Lower leg skin (tissue), 4 donors: ENCODE measurements around the gene ANKRD66. TPM values are rescaled to one million over a fixed set of nuclear protein-coding genes. Genes with fewer than 3 reads are reported as not detected.
"Not testable (repeated sequence)": the region's sequence is repeated elsewhere in the genome, so short reads cannot be mapped to it uniquely, and the experiment has no call there.

Experiments
- DNase-seq, 2 donors: peaks; one replicate each; pipeline ENCODE4 v3.0.0-alpha.2; 2019; ENCODE audit warnings: low spot score in 2 of 2
- H3K4me3 ChIP-seq: fragments of 200-600 bp; sonication (generic); 2 replicates; pipeline ENCODE4 v1.5.1; 2017; ENCODE audit warnings: mild to moderate bottlenecking, low read depth; ENCODE audit not compliant: poor library complexity, severe bottlenecking
- POLR2A ChIP-seq, 2 donors: fragments of 450-650 bp; IDR thresholded peaks; one replicate each; pipeline ENCODE4 v1.6.1; 2016 to 2017; ENCODE audit warnings: antibody characterized with exemption in 2 of 2, mild to moderate bottlenecking in 1 of 2, moderate library complexity in 1 of 2
- WGBS, 2 donors: methylation state at CpG; one replicate each; pipeline ENCODE4 v1.1.5; 2018; 5-methylcytosine and 5-hydroxymethylcytosine counted together
- intact Hi-C: fragments of 100-400 bp; cut with DNase I; formaldehyde crosslinking; loops from one replicate; pipeline ENCODE4 v1.15.0; 2023; ENCODE audit warnings: low total_unique reads
- total RNA-seq, 4 donors: library from RNA; depleted of rRNA; stranded (reverse); fragments of >200 nt; gene quantifications; one replicate each; pipeline ENCODE4 v1.1.0, GENCODE V29; 2016
- TF ChIP-seq, protein P1 (sequence below), 3 donors: fragments of 450-650 bp; IDR thresholded peaks; one replicate each; pipeline ENCODE4 v1.5.1; 2016; ENCODE audit warnings: antibody characterized with exemption in 3 of 3, mild to moderate bottlenecking in 3 of 3, moderate library complexity in 2 of 3

Gene ANKRD66
- total RNA-seq, 4 donors from 2014 or later = not detected

DNA sequence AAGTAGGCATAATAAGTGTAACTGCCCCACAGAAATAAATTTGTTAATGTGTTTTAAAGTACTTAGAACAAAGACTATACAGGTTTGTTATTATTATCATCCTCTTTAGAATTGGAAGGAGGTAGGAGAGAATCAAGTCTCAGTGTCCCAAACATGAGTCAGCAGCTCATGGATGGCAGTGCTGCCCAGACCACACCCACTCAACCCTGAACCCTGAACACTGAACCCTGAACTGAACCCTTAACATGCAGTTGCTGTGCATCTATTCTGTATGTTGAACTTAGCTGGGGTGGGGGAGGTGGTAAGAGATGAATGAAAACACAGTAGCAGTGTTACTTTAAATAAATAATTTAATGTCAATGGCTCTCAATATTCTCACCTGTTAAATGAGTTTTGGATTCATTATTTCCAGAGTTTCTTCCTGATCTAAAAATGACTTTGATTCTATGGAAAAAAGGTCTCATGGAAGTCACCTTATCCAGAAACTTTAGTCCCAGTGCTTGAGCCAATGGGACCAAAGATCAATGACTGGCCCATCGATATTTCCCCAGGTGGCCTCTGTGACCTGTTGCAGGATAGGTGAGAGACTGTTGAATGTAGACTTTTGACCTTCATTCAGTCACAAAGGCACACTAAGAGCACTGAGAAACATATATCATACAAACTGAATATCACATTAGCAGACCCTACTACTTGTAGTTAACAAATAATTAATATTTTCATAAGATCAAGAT, 3.1 kb upstream of the ANKRD66 start:
- no peak for DNase-seq
- H3K4me3 ChIP-seq = no peak overlapping the region
- intact Hi-C loops = no loop called here
- no peak for TF ChIP-seq POLR2A (IDR thresholded peaks at IDR 0.05)
- TF ChIP-seq, protein P1, sequence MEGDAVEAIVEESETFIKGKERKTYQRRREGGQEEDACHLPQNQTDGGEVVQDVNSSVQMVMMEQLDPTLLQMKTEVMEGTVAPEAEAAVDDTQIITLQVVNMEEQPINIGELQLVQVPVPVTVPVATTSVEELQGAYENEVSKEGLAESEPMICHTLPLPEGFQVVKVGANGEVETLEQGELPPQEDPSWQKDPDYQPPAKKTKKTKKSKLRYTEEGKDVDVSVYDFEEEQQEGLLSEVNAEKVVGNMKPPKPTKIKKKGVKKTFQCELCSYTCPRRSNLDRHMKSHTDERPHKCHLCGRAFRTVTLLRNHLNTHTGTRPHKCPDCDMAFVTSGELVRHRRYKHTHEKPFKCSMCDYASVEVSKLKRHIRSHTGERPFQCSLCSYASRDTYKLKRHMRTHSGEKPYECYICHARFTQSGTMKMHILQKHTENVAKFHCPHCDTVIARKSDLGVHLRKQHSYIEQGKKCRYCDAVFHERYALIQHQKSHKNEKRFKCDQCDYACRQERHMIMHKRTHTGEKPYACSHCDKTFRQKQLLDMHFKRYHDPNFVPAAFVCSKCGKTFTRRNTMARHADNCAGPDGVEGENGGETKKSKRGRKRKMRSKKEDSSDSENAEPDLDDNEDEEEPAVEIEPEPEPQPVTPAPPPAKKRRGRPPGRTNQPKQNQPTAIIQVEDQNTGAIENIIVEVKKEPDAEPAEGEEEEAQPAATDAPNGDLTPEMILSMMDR (IDR thresholded peaks at IDR 0.05) = no peak
- WGBS, 2 donors = 83 to 90% methylated on average over 1 of the region's 1 CpG

DNA sequence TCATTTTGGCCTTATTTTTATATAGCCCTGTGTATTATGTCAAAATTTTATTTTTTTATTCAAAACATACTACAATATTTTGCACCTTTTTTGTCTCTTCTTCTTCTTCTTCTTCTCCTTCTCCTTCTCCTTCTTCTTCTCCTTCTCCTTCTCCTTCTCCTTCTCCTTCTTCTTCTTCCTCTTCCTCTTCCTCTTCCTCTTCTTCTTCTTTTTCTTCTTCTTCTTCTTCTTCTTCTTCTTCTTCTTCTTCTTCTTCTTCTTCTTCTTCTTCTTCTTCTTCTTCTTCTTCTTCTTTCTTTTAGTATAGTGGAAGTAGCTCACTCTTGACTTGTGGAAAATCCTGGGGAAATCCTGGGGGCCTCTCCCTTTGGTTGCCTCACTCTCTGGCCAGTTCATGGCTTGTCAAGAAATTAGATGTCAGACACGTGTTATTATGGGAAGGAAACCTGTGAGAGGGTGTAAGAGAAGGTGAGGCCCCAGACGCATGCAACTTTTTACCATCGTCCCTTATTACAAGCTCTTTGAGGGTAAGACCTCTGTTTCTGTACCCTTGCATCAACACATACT, 2.5 kb upstream of the ANKRD66 start:
- intact Hi-C loops, H3K4me3 ChIP-seq, DNase-seq: not testable (repeated sequence)
- 72 to 80% methylated on average over 3 of the region's 3 CpGs for WGBS, 2 donors

GRCh38 chr6:46745973-46746372, 760 bp upstream of the ANKRD66 start:
- WGBS, 2 donors = 68 to 83% methylated on average over 2 of the region's 2 CpGs
- intact Hi-C loops = no loop called here
- no peak for TF ChIP-seq POLR2A (IDR thresholded peaks at IDR 0.05)
- TF ChIP-seq, protein P1 (IDR thresholded peaks at IDR 0.05) = no peak
- H3K4me3 ChIP-seq = no peak overlapping the region
- no peak for DNase-seq

GRCh38 chr6:46748940-46749503, 2.3 kb downstream of the ANKRD66 start:
- TF ChIP-seq, protein P1 (IDR thresholded peaks at IDR 0.05) = no peak
- TF ChIP-seq POLR2A (IDR thresholded peaks at IDR 0.05) = no peak
- no peak overlapping the region for H3K4me3 ChIP-seq
- intact Hi-C loops = no loop called here
- DNase-seq = no peak
- 84 to 90% methylated on average over 4 to 5 of the region's 5 CpGs for WGBS, 2 donors

DNA sequence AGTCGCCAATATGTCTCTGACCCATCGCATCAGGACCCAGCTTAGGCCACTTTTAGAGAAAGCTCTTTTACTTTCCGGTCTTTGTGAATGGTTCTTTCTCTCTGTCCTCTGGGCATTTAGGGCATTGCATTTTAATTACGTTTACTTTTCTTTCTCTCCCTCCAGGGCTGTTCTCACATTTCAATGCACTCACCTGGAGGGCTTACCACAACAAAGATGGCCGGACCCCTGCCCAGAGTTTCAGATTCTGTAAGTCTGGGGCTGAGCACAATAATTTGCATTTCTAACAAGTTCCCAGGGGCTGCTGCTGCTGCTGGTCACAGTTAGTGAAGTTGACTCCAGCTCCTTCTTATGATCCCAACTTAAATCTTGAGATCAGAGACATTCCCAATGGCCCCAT, 3.0 kb downstream of the ANKRD66 start:
- 66 to 73% methylated on average over 5 of the region's 5 CpGs for WGBS, 2 donors
- H3K4me3 ChIP-seq = no peak overlapping the region
- intact Hi-C loops = no loop called here
- TF ChIP-seq, protein P1 (IDR thresholded peaks at IDR 0.05) = no peak
- no peak for TF ChIP-seq POLR2A (IDR thresholded peaks at IDR 0.05)
- no peak for DNase-seq

GRCh38 chr6:46751658-46752057, 4.9 kb downstream of the ANKRD66 start:
- H3K4me3 ChIP-seq = no peak overlapping the region
- intact Hi-C loops = no loop called here
- DNase-seq = no peak
- WGBS, 2 donors = 89 to 94% methylated on average over 3 of the region's 3 CpGs
- TF ChIP-seq POLR2A (IDR thresholded peaks at IDR 0.05) = no peak
- TF ChIP-seq, protein P1 (IDR thresholded peaks at IDR 0.05) = no peak
